ENCODE results near the gene HS6ST2. TPM values are rescaled to one million over a fixed set of nuclear protein-coding genes. Genes with fewer than 3 reads are reported as not detected.

The HS6ST2 gene
- total RNA-seq, 1 experiment from 2014 or later, result 24.6 TPM

DNA sequence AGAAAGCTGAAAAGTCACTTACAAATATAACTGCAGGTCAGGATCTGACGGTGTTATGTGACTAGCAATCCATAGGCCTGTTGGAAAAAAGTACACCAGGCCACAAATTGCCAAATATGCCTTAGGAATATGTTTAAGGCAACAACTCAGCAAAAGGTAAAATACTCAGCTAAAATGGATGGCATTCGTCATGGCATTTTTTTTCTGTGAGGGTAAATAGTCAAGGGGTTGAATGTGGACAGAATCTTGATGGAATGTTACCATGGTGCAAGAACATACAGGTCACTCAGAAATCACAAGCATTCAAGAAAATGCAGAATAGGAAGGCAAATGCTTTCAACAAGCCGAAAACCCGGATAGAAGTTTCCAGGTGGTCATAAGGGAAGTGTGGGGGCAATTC is 347.9 kb downstream of the HS6ST2 start:
- intact Hi-C loops (cut with micrococcal nuclease), result loop anchor here (5.0 kb wide), 1 partner anchor 518 kb away; no protein-coding TSS in a partner anchor
- H3K9ac ChIP-seq (ENCODE audit: low read length), result no peak overlapping the region
- RAD21 ChIA-PET (ENCODE audit: low non-redundant PET in 1 of 2, low total read pairs in 2 of 2, uncharacterized antibody in 2 of 2, unreplicated experiment in 2 of 2), result no interaction called here
- H3K4me3 ChIP-seq (replicated peaks in 1 of 2; ENCODE audit: low read depth in 1 of 2, low read length in 2 of 2), result no peak overlapping the region
- no peaks in the 10 kb centered on the region for H3K27me3 ChIP-seq (ENCODE audit: insufficient read depth, low read length)
- no peak overlapping the region for H3K27ac ChIP-seq (ENCODE audit: low read depth, low read length)
- H3K4me1 ChIP-seq (ENCODE audit: control insufficient read depth in 1 of 2, insufficient read depth in 2 of 2, low read length in 2 of 2), result no peaks in the 10 kb centered on the region
- H2AFZ ChIP-seq (ENCODE audit: low read depth, low read length, poor library complexity, severe bottlenecking), result no peak overlapping the region
- CTCF ChIA-PET, result interaction anchor here (1.4 kb wide), 1 partner anchor 518 kb away, joined by 3 read pairs; no protein-coding TSS in a partner anchor
- POLR2A ChIA-PET, result no interaction called here
- no TSS peak for BruUV-seq (replicated peaks)
- H4K20me1 ChIP-seq (ENCODE audit: insufficient read depth), result no peaks in the 10 kb centered on the region
- H3K9me2 ChIP-seq (ENCODE audit: insufficient read depth), result no peaks in the 10 kb centered on the region
- TF ChIP-seq ZBTB33 (IDR thresholded peaks at IDR 0.05; ENCODE audit: extremely low read depth, insufficient replicate concordance, low read length) (no peak), FOSL1 (IDR thresholded peaks at IDR 0.05; ENCODE audit: low read depth) (no peak), JUND (IDR thresholded peaks at IDR 0.05) (no peak), POLR2AphosphoS5 (IDR thresholded peaks at IDR 0.05; ENCODE audit: low read depth, low read length) (no peak), SP1 (IDR thresholded peaks at IDR 0.05; ENCODE audit: low read depth) (no peak), YY1 (IDR thresholded peaks at IDR 0.05; ENCODE audit: extremely low read depth, insufficient replicate concordance, low read depth, low read length) (no peak), CTCF (IDR thresholded peaks at IDR 0.05 in 2 of 3, conservative IDR thresholded peaks at IDR 0.05 in 1 of 3; ENCODE audit: borderline replicate concordance in 1 of 3, insufficient read depth in 1 of 3, low read depth in 2 of 3, low read length in 2 of 3) (no peak), TCF7L2 (IDR thresholded peaks at IDR 0.05; ENCODE audit: borderline replicate concordance, extremely low read depth, insufficient read depth, insufficient read length) (no peak), SIN3A (IDR thresholded peaks at IDR 0.05; ENCODE audit: low read depth) (no peak), CEBPB (IDR thresholded peaks at IDR 0.05; ENCODE audit: low read depth) (no peak)
- TF ChIP-seq, protein P1, sequence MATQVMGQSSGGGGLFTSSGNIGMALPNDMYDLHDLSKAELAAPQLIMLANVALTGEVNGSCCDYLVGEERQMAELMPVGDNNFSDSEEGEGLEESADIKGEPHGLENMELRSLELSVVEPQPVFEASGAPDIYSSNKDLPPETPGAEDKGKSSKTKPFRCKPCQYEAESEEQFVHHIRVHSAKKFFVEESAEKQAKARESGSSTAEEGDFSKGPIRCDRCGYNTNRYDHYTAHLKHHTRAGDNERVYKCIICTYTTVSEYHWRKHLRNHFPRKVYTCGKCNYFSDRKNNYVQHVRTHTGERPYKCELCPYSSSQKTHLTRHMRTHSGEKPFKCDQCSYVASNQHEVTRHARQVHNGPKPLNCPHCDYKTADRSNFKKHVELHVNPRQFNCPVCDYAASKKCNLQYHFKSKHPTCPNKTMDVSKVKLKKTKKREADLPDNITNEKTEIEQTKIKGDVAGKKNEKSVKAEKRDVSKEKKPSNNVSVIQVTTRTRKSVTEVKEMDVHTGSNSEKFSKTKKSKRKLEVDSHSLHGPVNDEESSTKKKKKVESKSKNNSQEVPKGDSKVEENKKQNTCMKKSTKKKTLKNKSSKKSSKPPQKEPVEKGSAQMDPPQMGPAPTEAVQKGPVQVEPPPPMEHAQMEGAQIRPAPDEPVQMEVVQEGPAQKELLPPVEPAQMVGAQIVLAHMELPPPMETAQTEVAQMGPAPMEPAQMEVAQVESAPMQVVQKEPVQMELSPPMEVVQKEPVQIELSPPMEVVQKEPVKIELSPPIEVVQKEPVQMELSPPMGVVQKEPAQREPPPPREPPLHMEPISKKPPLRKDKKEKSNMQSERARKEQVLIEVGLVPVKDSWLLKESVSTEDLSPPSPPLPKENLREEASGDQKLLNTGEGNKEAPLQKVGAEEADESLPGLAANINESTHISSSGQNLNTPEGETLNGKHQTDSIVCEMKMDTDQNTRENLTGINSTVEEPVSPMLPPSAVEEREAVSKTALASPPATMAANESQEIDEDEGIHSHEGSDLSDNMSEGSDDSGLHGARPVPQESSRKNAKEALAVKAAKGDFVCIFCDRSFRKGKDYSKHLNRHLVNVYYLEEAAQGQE (IDR thresholded peaks at IDR 0.05; ENCODE audit: low read depth), result no peak
- TF ChIP-seq, protein P2, sequence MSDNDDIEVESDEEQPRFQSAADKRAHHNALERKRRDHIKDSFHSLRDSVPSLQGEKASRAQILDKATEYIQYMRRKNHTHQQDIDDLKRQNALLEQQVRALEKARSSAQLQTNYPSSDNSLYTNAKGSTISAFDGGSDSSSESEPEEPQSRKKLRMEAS (IDR thresholded peaks at IDR 0.05), result no peak
- H3K36me3 ChIP-seq (ENCODE audit: control insufficient read depth in 1 of 2, insufficient read depth in 2 of 2, low read length in 2 of 2), result no peaks in the 10 kb centered on the region
- ATAC-seq, result no peak
- DNase-seq (ENCODE audit: low read depth, low spot score), result no peak
- no peaks in the 10 kb centered on the region for H3K79me2 ChIP-seq (ENCODE audit: insufficient read depth, low read length)
- no peak overlapping the region for H3K4me2 ChIP-seq (ENCODE audit: low read length)
- no peaks in the 10 kb centered on the region for H3K9me3 ChIP-seq (ENCODE audit: control insufficient read depth in 1 of 2, insufficient read depth in 1 of 2, low read depth in 1 of 2, low read length in 2 of 2)

Measured in HCT116 (cell line).